ENCODE results near the gene NME3. TPM values are rescaled to one million over a fixed set of nuclear protein-coding genes. Genes with fewer than 3 reads are reported as not detected.
A peak's percentile ranks its signal among the peaks of the same experiment; 100 is the strongest.

The NME3 gene
- total and polyA plus RNA-seq, 2 of the 13 experiments (the other 11 are each of a cell fraction or from before 2014, with no cell fraction given) = 10.4 to 15.9 TPM

- BruUV-seq (replicated peaks) = TSS peak; percentile 35
- in situ Hi-C loops (cut with HindIII; ENCODE audit: extremely low pct_ligation_motif_present, low pct_unique_long_range_greater_than_20kb) = no loop called here
- Histone ChIP-seq H3K36me3 (replicated peaks in 1 of 2; ENCODE audit: control insufficient read depth in 1 of 2, insufficient read depth in 2 of 2, low read length in 2 of 2) (peaks cover 35 to 56% of the 10 kb centered on the region in 2 experiments; a peak in 4 of 5 replicates), H3K27ac (ENCODE audit: extremely low read length, insufficient read depth, low read length) (no peak overlapping the region), H3K9ac (ENCODE audit: insufficient read depth, low read depth, low read length) (no peak overlapping the region), H4K20me1 (ENCODE audit: insufficient read depth, low read length) (no peaks in the 10 kb centered on the region), H3K9me3 (ENCODE audit: low read length) (peaks cover 9% of the 10 kb centered on the region), H3K4me1 (ENCODE audit: insufficient read depth, low read length) (no peaks in the 10 kb centered on the region), H3K4me2 (ENCODE audit: low read depth, low read length) (no peak overlapping the region), H3K4me3 (replicated peaks in 1 of 3; ENCODE audit: insufficient read depth in 1 of 3, low read depth in 2 of 3, low read length in 3 of 3) (no peak overlapping the region), H3K27me3 (ENCODE audit: control insufficient read depth in 1 of 2, insufficient read depth in 2 of 2, low read length in 2 of 2) (no peaks in the 10 kb centered on the region; a peak in 1 of 5 replicates), H2AFZ (ENCODE audit: low read length) (no peak overlapping the region), H3K79me2 (ENCODE audit: insufficient read depth, low read length) (no peaks in the 10 kb centered on the region)
- CTCF ChIA-PET (ENCODE audit: low intra/inter-chr PET ratio, low total read pairs) = no interaction called here
- no peak for ATAC-seq
- intact Hi-C loops (cut with micrococcal nuclease; ENCODE audit: unreplicated experiment) = no loop called here
- TF ChIP-seq AKNA (CRISPR knock-in tag; IDR thresholded peaks at IDR 0.05; ENCODE audit: borderline replicate concordance) (no peak), BHLHE40 (IDR thresholded peaks at IDR 0.05; ENCODE audit: low read length) (no peak), ZNF101 (CRISPR knock-in tag; IDR thresholded peaks at IDR 0.05; ENCODE audit: borderline replicate concordance, low read depth) (no peak), PATZ1 (CRISPR knock-in tag; IDR thresholded peaks at IDR 0.05) (no peak), REXO4 (CRISPR knock-in tag; IDR thresholded peaks at IDR 0.05; ENCODE audit: borderline replicate concordance) (no peak), TBX3 (IDR thresholded peaks at IDR 0.05; ENCODE audit: borderline replicate concordance) (no peak), ZSCAN22 (CRISPR knock-in tag; IDR thresholded peaks at IDR 0.05) (no peak), GFI1 (CRISPR knock-in tag; IDR thresholded peaks at IDR 0.05; ENCODE audit: borderline replicate concordance) (no peak), ZNF20 (CRISPR knock-in tag; IDR thresholded peaks at IDR 0.05) (no peak), SP2 (CRISPR knock-in tag; IDR thresholded peaks at IDR 0.05) (no peak), ZNF276 (CRISPR knock-in tag; IDR thresholded peaks at IDR 0.05; ENCODE audit: low read depth) (no peak), TCF7 (IDR thresholded peaks at IDR 0.05; ENCODE audit: low read depth) (no peak), MTA3 (CRISPR knock-in tag; IDR thresholded peaks at IDR 0.05) (no peak), ZNF83 (CRISPR knock-in tag; IDR thresholded peaks at IDR 0.05; ENCODE audit: borderline replicate concordance) (no peak), HOMEZ (CRISPR knock-in tag; IDR thresholded peaks at IDR 0.05; ENCODE audit: low read depth) (no peak), MIER2 (CRISPR knock-in tag; IDR thresholded peaks at IDR 0.05) (no peak)
- FAIRE-seq = no peak
- DNase-seq (ENCODE audit: low spot score) = no peak
- WGBS (ENCODE audit: low lambda C conversion rate) = 98% methylated on average over 6 of the region's 7 CpGs
- POLR2A ChIA-PET = no interaction called here
These were observed 40.3 kb downstream of the NME3 start for GRCh38 chr16:1731073-1731472.

Data from HepG2 (cell line).